HCT116 (cell line): Measurements from ENCODE around the gene C11orf91.

ENCODE experiments used
- EGR1 ChIP-seq: IDR thresholded peaks from 2 replicates; pipeline ENCODE4 v1.6.1; 2012; ENCODE audit warnings: low read depth
- EZH2 ChIP-seq: fragments of 200-600 bp; sonication (generic); IDR thresholded peaks from 2 replicates; pipeline ENCODE4 v1.6.1; 2017; ENCODE audit warnings: antibody characterized with exemption, mixed run types
- EZH2phosphoT487 ChIP-seq: fragments of 200-600 bp; IDR thresholded peaks from 2 replicates; pipeline ENCODE4 v1.6.1; 2018; ENCODE audit warnings: antibody characterized with exemption, borderline replicate concordance
- JUND ChIP-seq: IDR thresholded peaks from 2 replicates; pipeline ENCODE4 v1.6.1; 2012
- POLR2A ChIP-seq: IDR thresholded peaks from 2 replicates; pipeline ENCODE4 v1.7.0; 2011; ENCODE audit warnings: borderline replicate concordance; ENCODE audit not compliant: insufficient read depth, insufficient read length; ENCODE audit errors: extremely low read depth
- POLR2AphosphoS5 ChIP-seq: IDR thresholded peaks from 2 replicates; pipeline ENCODE4 v1.6.1; 2011; ENCODE audit warnings: mild to moderate bottlenecking, low read depth, low read length, moderate library complexity
- RAD21 ChIP-seq: IDR thresholded peaks from 2 replicates; pipeline ENCODE4 v1.6.1; 2012; ENCODE audit warnings: low read depth, mild to moderate bottlenecking
- SP1 ChIP-seq: IDR thresholded peaks from 2 replicates; pipeline ENCODE4 v1.6.1; 2012; ENCODE audit warnings: low read depth
- ZNF274 ChIP-seq: fragments of 200-500 bp; sonication (Bioruptor generic); IDR thresholded peaks from 2 replicates; pipeline ENCODE4 v1.6.1; 2014; ENCODE audit warnings: mild to moderate bottlenecking, low read depth, low read length, inconsistent platforms
- TF ChIP-seq, protein P1 (sequence below), 3 experiments: fragments of 200-600 bp in 1 of 3; sonication (generic) in 1 of 3; IDR thresholded peaks in 2 of 3; conservative IDR thresholded peaks in 1 of 3; 2 replicates each; pipeline ENCODE4 v1.5.1; 2012 to 2017; ENCODE audit warnings: low read depth in 2 of 3, low read length in 2 of 3, antibody characterized with exemption in 1 of 3, borderline replicate concordance in 1 of 3, control low read depth in 1 of 3, mild to moderate bottlenecking in 1 of 3, mixed read lengths in 1 of 3, mixed run types in 1 of 3, moderate library complexity in 1 of 3; ENCODE audit not compliant: insufficient read depth in 1 of 3
- TF ChIP-seq, protein P2 (sequence below): IDR thresholded peaks from 2 replicates; pipeline ENCODE4 v1.6.1; 2012; ENCODE audit warnings: low read depth
- TF ChIP-seq, protein P3 (sequence below): IDR thresholded peaks from 2 replicates; pipeline ENCODE4 v1.6.1; 2011; ENCODE audit warnings: mild to moderate bottlenecking, low read length, moderate library complexity; ENCODE audit not compliant: insufficient replicate concordance; ENCODE audit errors: extremely low read depth

DNA sequence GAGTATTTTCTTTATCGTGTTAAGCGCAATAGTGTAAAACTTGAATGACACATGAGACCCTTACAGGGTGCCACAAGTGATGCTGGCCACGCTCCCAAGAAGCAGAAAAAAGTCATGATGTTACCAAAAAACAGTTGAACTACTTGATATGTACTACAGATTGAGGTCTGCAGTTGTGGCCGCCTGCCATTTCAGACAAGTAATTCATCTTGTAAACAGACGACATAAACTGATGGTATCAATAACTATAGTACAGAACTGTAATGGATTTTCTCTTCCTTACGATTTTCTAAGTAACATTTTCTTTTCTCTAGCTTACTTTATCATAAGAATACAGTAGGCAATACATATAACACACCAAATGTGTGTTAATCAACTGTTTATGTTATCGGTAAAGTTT, 30.1 kb upstream of the C11orf91 start:
- TF ChIP-seq, protein P1, sequence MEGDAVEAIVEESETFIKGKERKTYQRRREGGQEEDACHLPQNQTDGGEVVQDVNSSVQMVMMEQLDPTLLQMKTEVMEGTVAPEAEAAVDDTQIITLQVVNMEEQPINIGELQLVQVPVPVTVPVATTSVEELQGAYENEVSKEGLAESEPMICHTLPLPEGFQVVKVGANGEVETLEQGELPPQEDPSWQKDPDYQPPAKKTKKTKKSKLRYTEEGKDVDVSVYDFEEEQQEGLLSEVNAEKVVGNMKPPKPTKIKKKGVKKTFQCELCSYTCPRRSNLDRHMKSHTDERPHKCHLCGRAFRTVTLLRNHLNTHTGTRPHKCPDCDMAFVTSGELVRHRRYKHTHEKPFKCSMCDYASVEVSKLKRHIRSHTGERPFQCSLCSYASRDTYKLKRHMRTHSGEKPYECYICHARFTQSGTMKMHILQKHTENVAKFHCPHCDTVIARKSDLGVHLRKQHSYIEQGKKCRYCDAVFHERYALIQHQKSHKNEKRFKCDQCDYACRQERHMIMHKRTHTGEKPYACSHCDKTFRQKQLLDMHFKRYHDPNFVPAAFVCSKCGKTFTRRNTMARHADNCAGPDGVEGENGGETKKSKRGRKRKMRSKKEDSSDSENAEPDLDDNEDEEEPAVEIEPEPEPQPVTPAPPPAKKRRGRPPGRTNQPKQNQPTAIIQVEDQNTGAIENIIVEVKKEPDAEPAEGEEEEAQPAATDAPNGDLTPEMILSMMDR (IDR thresholded peaks at IDR 0.05 in 2 of 3, conservative IDR thresholded peaks at IDR 0.05 in 1 of 3; ENCODE audit: borderline replicate concordance in 1 of 3, insufficient read depth in 1 of 3, low read depth in 2 of 3, low read length in 2 of 3) = no peak
- TF ChIP-seq JUND = no peak
- no peak for TF ChIP-seq ZNF274
- no peak for TF ChIP-seq POLR2AphosphoS5
- TF ChIP-seq, protein P2, sequence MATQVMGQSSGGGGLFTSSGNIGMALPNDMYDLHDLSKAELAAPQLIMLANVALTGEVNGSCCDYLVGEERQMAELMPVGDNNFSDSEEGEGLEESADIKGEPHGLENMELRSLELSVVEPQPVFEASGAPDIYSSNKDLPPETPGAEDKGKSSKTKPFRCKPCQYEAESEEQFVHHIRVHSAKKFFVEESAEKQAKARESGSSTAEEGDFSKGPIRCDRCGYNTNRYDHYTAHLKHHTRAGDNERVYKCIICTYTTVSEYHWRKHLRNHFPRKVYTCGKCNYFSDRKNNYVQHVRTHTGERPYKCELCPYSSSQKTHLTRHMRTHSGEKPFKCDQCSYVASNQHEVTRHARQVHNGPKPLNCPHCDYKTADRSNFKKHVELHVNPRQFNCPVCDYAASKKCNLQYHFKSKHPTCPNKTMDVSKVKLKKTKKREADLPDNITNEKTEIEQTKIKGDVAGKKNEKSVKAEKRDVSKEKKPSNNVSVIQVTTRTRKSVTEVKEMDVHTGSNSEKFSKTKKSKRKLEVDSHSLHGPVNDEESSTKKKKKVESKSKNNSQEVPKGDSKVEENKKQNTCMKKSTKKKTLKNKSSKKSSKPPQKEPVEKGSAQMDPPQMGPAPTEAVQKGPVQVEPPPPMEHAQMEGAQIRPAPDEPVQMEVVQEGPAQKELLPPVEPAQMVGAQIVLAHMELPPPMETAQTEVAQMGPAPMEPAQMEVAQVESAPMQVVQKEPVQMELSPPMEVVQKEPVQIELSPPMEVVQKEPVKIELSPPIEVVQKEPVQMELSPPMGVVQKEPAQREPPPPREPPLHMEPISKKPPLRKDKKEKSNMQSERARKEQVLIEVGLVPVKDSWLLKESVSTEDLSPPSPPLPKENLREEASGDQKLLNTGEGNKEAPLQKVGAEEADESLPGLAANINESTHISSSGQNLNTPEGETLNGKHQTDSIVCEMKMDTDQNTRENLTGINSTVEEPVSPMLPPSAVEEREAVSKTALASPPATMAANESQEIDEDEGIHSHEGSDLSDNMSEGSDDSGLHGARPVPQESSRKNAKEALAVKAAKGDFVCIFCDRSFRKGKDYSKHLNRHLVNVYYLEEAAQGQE = no peak
- TF ChIP-seq POLR2A = no peak
- no peak for TF ChIP-seq SP1
- TF ChIP-seq EZH2 = no peak
- TF ChIP-seq RAD21 = no peak
- TF ChIP-seq EZH2phosphoT487 = no peak
- TF ChIP-seq, protein P3, sequence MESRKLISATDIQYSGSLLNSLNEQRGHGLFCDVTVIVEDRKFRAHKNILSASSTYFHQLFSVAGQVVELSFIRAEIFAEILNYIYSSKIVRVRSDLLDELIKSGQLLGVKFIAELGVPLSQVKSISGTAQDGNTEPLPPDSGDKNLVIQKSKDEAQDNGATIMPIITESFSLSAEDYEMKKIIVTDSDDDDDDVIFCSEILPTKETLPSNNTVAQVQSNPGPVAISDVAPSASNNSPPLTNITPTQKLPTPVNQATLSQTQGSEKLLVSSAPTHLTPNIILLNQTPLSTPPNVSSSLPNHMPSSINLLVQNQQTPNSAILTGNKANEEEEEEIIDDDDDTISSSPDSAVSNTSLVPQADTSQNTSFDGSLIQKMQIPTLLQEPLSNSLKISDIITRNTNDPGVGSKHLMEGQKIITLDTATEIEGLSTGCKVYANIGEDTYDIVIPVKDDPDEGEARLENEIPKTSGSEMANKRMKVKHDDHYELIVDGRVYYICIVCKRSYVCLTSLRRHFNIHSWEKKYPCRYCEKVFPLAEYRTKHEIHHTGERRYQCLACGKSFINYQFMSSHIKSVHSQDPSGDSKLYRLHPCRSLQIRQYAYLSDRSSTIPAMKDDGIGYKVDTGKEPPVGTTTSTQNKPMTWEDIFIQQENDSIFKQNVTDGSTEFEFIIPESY = no peak
- TF ChIP-seq EGR1 = no peak
